Erythroblast (primary cell): ENCODE results near the gene SLC9A1.

Experiments
- GATA1 ChIP-seq: IDR thresholded peaks from 2 replicates; pipeline ENCODE4 v1.6.1; 2011; ENCODE audit warnings: low read depth, mild to moderate bottlenecking, control low read depth, low read length, moderate library complexity
- POLR2A ChIP-seq: IDR thresholded peaks from 2 replicates; pipeline ENCODE4 v1.6.1; 2011; ENCODE audit warnings: mild to moderate bottlenecking, low read length

DNA sequence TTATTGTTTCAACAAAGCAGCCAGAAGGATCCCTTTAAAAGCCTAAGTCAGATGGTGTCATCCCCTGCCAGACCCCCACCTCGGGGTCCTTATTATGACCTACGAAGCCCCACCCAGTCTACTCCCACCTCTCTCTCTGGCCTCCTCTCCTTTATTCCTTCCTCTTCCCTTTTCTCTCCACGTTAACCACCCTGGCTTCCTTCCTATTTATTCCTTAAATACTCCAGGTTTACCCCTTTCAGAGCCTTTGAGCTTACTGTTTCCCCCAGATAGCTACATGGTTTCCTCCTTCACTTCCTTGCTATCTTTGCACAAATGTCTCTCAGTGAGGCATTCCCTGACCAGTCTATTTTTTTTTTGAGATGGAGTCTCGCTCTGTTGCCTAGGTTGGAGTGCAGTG, 12.0 kb upstream of the SLC9A1 start:
- TF ChIP-seq POLR2A, result no peak
- no peak for TF ChIP-seq GATA1
